ENCODE results near the gene NBL1. TPM values are rescaled to one million over a fixed set of nuclear protein-coding genes. Genes with fewer than 3 reads are reported as not detected.

Gene NBL1
- total RNA-seq, 2 experiments from 2014 or later, result 12.2 to 15.2 TPM

DNA sequence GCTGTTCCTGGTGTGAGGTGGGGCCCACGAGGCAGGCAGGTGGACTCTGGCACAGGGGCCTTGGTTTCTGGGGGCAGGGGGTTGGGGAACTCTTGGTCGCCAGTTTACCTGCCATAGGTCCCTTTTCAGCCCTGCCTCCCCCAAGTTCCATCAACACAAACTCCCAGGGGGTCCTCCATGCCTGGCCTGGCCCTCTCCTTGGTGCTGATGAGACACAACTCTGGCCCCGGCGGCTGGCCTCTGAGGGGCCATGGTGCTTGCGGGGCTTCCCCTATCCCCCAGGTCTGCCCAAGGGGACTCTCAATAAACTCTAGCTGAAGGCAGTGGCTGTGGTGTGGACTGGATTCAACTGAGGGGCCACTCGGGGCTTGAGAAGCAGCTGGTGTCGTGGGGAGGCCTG, 36.5 kb downstream of the NBL1 start:
- CTCF ChIA-PET, result interaction anchor here (0.9 kb wide), 1 partner anchor 23 kb away, joined by 6 read pairs; no protein-coding TSS in a partner anchor
- Mint-ChIP-seq H3K4me3 (no peak overlapping the region), H3K9me3 (no peaks in the 10 kb centered on the region), H3K36me3 (ENCODE audit: low read depth) (no peaks in the 10 kb centered on the region), H3K27ac (no peak overlapping the region), H3K27me3 (ENCODE audit: low read depth) (no peaks in the 10 kb centered on the region), H3K4me1 (ENCODE audit: low read depth) (no peaks in the 10 kb centered on the region)
- no peak for DNase-seq
- intact Hi-C loops (cut with micrococcal nuclease), result no loop called here

DNA sequence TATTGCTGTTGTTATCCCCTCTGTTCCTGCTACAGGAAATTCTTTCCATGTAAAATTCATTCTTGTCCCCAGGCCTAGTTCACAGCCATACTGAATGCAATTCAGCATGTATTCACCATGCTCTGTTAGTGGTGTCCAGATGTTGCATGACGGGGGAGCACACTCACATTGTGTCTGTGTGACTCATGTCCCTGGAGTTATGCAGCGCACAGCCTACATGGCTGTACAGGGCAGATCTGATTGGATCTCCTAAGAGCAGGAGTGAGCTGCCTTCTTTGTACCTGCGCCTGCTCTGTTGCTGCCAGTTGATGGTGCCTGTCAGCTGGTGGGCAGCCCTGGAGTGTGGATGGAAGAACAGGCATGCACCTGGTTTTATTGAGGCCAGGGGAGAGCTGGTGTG, 38.1 kb downstream of the NBL1 start:
- peaks cover 4% of the 10 kb centered on the region for H3K36me3 Mint-ChIP-seq (ENCODE audit: low read depth)
- H3K4me1 Mint-ChIP-seq (ENCODE audit: low read depth), result peaks cover 1% of the 10 kb centered on the region
- intact Hi-C loops (cut with micrococcal nuclease), result no loop called here
- no peak for DNase-seq
- H3K4me3 Mint-ChIP-seq, result no peak overlapping the region
- H3K27ac Mint-ChIP-seq, result no peak overlapping the region
- CTCF ChIA-PET, result interaction anchor here (1.2 to 2.7 kb wide), 2 partner anchors 20 to 23 kb away, joined by 3 to 9 read pairs; no protein-coding TSS in a partner anchor
- no peaks in the 10 kb centered on the region for H3K27me3 Mint-ChIP-seq (ENCODE audit: low read depth)
- H3K9me3 Mint-ChIP-seq, result no peaks in the 10 kb centered on the region

GRCh38 chr1:19682901-19683300, 38.8 kb downstream of the NBL1 start:
- H3K27me3 Mint-ChIP-seq (ENCODE audit: low read depth), result no peaks in the 10 kb centered on the region
- CTCF ChIA-PET, result interaction anchor here (1.2 to 2.7 kb wide), 2 partner anchors 21 to 22 kb away, joined by 3 to 9 read pairs; no protein-coding TSS in a partner anchor
- H3K36me3 Mint-ChIP-seq (ENCODE audit: low read depth), result peaks cover 7% of the 10 kb centered on the region
- H3K9me3 Mint-ChIP-seq, result peaks cover 3% of the 10 kb centered on the region
- peaks cover 8% of the 10 kb centered on the region for H3K4me1 Mint-ChIP-seq (ENCODE audit: low read depth)
- DNase-seq, result no peak
- H3K27ac Mint-ChIP-seq, result no peak overlapping the region
- no peak overlapping the region for H3K4me3 Mint-ChIP-seq
- intact Hi-C loops (cut with micrococcal nuclease), result no loop called here

GRCh38 chr1:19683351-19683750, 39.2 kb downstream of the NBL1 start:
- Mint-ChIP-seq H3K27me3 (ENCODE audit: low read depth) (no peaks in the 10 kb centered on the region), H3K4me3 (no peak overlapping the region), H3K4me1 (ENCODE audit: low read depth) (peaks cover 12% of the 10 kb centered on the region), H3K36me3 (ENCODE audit: low read depth) (peaks cover 11% of the 10 kb centered on the region), H3K27ac (no peak overlapping the region), H3K9me3 (peaks cover 3% of the 10 kb centered on the region)
- no peak for DNase-seq
- CTCF ChIA-PET, result interaction anchor here (0.6 to 2.7 kb wide), 3 partner anchors 22 to 504 kb away, joined by 3 to 9 read pairs (median 3); no protein-coding TSS in a partner anchor
- intact Hi-C loops (cut with micrococcal nuclease), result no loop called here

GRCh38 chr1:19684677-19685076, 40.6 kb downstream of the NBL1 start:
- peaks cover 22% of the 10 kb centered on the region for H3K36me3 Mint-ChIP-seq (ENCODE audit: low read depth)
- CTCF ChIA-PET, result interaction anchor here (1.1 kb wide), 1 partner anchor 16 kb away, joined by 3 read pairs; no protein-coding TSS in a partner anchor
- intact Hi-C loops (cut with micrococcal nuclease), result no loop called here
- peaks cover 21% of the 10 kb centered on the region for H3K4me1 Mint-ChIP-seq (ENCODE audit: low read depth)
- DNase-seq, result no peak
- no peaks in the 10 kb centered on the region for H3K27me3 Mint-ChIP-seq (ENCODE audit: low read depth)
- H3K9me3 Mint-ChIP-seq, result peaks cover 7% of the 10 kb centered on the region
- H3K4me3 Mint-ChIP-seq, result no peak overlapping the region
- no peak overlapping the region for H3K27ac Mint-ChIP-seq

- intact Hi-C loops (cut with micrococcal nuclease), result no loop called here
- Mint-ChIP-seq H3K36me3 (ENCODE audit: low read depth) (peaks cover 33% of the 10 kb centered on the region), H3K27me3 (ENCODE audit: low read depth) (no peaks in the 10 kb centered on the region), H3K4me3 (no peak overlapping the region), H3K9me3 (peaks cover 17% of the 10 kb centered on the region), H3K4me1 (ENCODE audit: low read depth) (peaks cover 21% of the 10 kb centered on the region), H3K27ac (no peak overlapping the region)
- CTCF ChIA-PET, result interaction anchor here (1.1 to 1.4 kb wide), 2 partner anchors 19 to 24 kb away, joined by 4 read pairs; no protein-coding TSS in a partner anchor
- DNase-seq, result no peak
Measured at GRCh38 chr1:19685994-19686393, 41.9 kb downstream of the NBL1 start.

- Mint-ChIP-seq H3K27ac (no peak overlapping the region), H3K9me3 (peaks cover 21% of the 10 kb centered on the region), H3K4me1 (ENCODE audit: low read depth) (peaks cover 21% of the 10 kb centered on the region), H3K36me3 (ENCODE audit: low read depth) (peaks cover 46% of the 10 kb centered on the region), H3K4me3 (no peak overlapping the region), H3K27me3 (ENCODE audit: low read depth) (no peaks in the 10 kb centered on the region)
- CTCF ChIA-PET, result interaction anchor here (1.0 to 1.2 kb wide), 4 partner anchors 9 to 28 kb away, joined by 3 to 5 read pairs (median 3); no protein-coding TSS in a partner anchor
- intact Hi-C loops (cut with micrococcal nuclease), result no loop called here
- DNase-seq, result no peak
Measured at GRCh38 chr1:19687414-19687813, 43.3 kb downstream of the NBL1 start.

- no peak overlapping the region for H3K4me3 Mint-ChIP-seq
- peaks cover 46% of the 10 kb centered on the region for H3K36me3 Mint-ChIP-seq (ENCODE audit: low read depth)
- H3K27ac Mint-ChIP-seq, result peak overlapping the region; percentile 50
- peak; percentile 46 for DNase-seq
- peaks cover 21% of the 10 kb centered on the region for H3K9me3 Mint-ChIP-seq
- peaks cover 21% of the 10 kb centered on the region for H3K4me1 Mint-ChIP-seq (ENCODE audit: low read depth)
- CTCF ChIA-PET, result interaction anchor here (1.0 to 1.6 kb wide), 3 partner anchors 8 to 16 kb away, joined by 3 to 5 read pairs (median 5); no protein-coding TSS in a partner anchor
- no peaks in the 10 kb centered on the region for H3K27me3 Mint-ChIP-seq (ENCODE audit: low read depth)
- intact Hi-C loops (cut with micrococcal nuclease), result no loop called here
Measured at GRCh38 chr1:19688041-19688842, 44.1 kb downstream of the NBL1 start.

DNA sequence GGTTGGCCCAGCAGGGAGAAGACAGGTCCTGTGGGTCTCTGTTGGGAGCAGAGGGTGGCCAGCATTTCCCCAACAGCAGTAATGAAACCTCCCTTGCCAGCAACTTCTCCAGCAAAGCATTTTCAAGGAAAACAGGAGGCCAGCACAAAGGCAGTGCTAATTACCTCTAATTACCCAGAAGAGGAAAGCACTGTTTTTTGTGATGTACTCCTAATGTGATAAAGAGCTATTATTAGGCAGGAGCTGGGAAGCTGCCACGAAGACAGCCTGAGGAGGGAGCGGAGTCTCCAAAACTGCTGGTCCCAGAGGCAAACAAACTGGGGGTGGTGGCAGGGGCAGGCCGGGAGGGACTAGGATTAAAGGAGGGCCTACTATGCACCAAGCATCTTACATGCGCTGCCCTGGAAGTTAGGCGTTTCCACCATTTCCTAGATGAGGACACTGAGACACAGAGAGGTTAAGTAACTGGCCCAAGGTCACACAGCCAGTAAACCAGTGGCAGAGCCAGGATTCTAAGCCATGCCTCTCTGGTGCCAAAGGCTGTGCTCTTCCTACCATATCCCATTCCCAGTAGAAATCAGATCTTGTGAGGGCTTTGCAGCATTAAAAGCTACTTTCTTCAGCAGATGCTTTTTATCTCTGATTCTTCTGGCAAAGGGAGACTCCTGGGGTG, 45.1 kb downstream of the NBL1 start:
- Mint-ChIP-seq H3K9me3 (peaks cover 21% of the 10 kb centered on the region), H3K36me3 (ENCODE audit: low read depth) (peaks cover 47% of the 10 kb centered on the region), H3K4me1 (ENCODE audit: low read depth) (peaks cover 21% of the 10 kb centered on the region), H3K27ac (no peak overlapping the region), H3K27me3 (ENCODE audit: low read depth) (no peaks in the 10 kb centered on the region), H3K4me3 (no peak overlapping the region)
- intact Hi-C loops (cut with micrococcal nuclease), result no loop called here
- DNase-seq, result no peak
- CTCF ChIA-PET, result interaction anchor here (1.2 to 1.6 kb wide), 3 partner anchors 14 to 27 kb away, joined by 3 to 5 read pairs (median 4); no protein-coding TSS in a partner anchor

- Mint-ChIP-seq H3K9me3 (peaks cover 21% of the 10 kb centered on the region), H3K36me3 (ENCODE audit: low read depth) (peaks cover 49% of the 10 kb centered on the region), H3K27me3 (ENCODE audit: low read depth) (no peaks in the 10 kb centered on the region), H3K27ac (no peak overlapping the region), H3K4me3 (no peak overlapping the region), H3K4me1 (ENCODE audit: low read depth) (peaks cover 21% of the 10 kb centered on the region)
- peak; percentile 24 for DNase-seq
- intact Hi-C loops (cut with micrococcal nuclease), result no loop called here
- CTCF ChIA-PET, result interaction anchor here (1.2 to 1.6 kb wide), 3 partner anchors 14 to 28 kb away, joined by 3 to 5 read pairs (median 4); no protein-coding TSS in a partner anchor
Measured at GRCh38 chr1:19689856-19690255, 45.7 kb downstream of the NBL1 start.

DNA sequence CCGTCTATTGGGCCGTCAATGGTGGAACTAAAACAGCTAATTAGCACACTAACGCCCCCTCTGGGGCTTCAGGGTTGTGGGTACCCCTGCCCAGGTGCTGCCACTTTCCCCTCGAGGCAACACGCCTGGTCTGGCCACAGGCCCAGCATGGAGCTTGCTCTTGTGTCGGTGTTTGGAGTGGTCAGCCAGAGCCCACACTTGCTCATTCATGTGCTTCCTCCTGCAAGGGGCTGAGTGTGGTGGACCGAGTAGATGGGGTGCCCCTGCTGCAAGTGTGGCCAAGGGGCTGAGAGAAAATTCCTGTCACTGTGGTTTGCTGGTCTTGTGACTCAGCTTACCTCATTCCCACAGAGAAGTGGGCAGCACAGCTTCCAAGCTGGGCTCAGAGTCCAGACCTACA, 46.2 kb downstream of the NBL1 start:
- H3K4me1 Mint-ChIP-seq (ENCODE audit: low read depth), result peaks cover 21% of the 10 kb centered on the region
- H3K27ac Mint-ChIP-seq, result no peak overlapping the region
- H3K9me3 Mint-ChIP-seq, result peaks cover 21% of the 10 kb centered on the region
- intact Hi-C loops (cut with micrococcal nuclease), result no loop called here
- CTCF ChIA-PET, result interaction anchor here (1.2 to 1.6 kb wide), 3 partner anchors 13 to 28 kb away, joined by 3 to 5 read pairs (median 4); no protein-coding TSS in a partner anchor
- H3K27me3 Mint-ChIP-seq (ENCODE audit: low read depth), result no peaks in the 10 kb centered on the region
- no peak for DNase-seq
- H3K4me3 Mint-ChIP-seq, result no peak overlapping the region
- peaks cover 49% of the 10 kb centered on the region for H3K36me3 Mint-ChIP-seq (ENCODE audit: low read depth)

- Mint-ChIP-seq H3K4me3 (no peak overlapping the region), H3K36me3 (ENCODE audit: low read depth) (peaks cover 35% of the 10 kb centered on the region), H3K27me3 (ENCODE audit: low read depth) (no peaks in the 10 kb centered on the region), H3K27ac (no peak overlapping the region), H3K9me3 (peaks cover 17% of the 10 kb centered on the region), H3K4me1 (ENCODE audit: low read depth) (no peaks in the 10 kb centered on the region)
- CTCF ChIA-PET, result interaction anchor here (0.6 to 1.3 kb wide), 4 partner anchors 15 to 41 kb away, joined by 3 to 5 read pairs (median 4); no protein-coding TSS in a partner anchor
- no peak for DNase-seq
- intact Hi-C loops (cut with micrococcal nuclease), result no loop called here
Measured at GRCh38 chr1:19694298-19694697, 50.2 kb downstream of the NBL1 start.

Measured in activated naive CD4-positive, alpha-beta T cell treated with anti-CD3 and anti-CD28 coated beads for 36 hours (primary cell).